ENCODE measurements around the gene HOXB2.

HOXB2 gene

DNA sequence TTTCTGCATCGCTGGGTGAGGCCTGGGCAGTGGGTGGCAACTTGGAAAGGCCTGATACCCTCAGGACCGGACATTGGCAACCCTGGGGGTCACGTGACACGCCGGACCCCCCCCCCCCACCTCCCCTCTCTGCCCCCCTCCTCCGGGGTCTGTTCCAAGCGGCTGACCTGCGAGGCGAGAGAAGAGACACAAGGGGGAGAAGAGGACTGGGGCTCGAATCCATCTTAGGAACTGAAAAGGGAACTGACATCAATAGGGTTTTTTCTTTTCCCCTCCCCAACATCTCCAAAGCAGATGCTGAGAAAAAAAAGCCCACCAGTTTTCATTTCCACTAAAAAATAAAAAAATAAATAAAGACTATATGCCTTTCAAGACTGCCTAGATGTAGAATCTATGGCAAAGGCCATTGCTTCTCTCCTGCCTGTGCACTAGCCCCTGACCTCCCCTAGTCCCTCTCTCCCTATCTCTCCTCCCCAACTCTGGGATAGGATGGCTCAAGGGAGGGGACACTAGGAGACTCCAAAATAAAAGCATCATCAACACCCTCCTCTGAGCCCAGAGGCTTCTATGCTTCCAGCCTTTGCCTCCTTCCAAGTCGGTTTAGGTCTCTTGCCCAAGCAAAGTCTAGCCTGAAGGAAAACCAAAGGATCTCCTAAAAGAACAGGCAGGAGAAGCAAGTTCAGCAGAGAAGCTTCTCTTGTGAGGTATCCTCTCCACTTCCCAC lies 7.7 kb upstream of the HOXB2 start:
- no peak for TF ChIP-seq Cebpa-rat (IDR thresholded peaks at IDR 0.05)
- Histone ChIP-seq H3K27ac (no peak overlapping the region), H3K4me2 (no peak overlapping the region), H3K4me1 (no peaks in the 10 kb centered on the region), H4K20me1 (peaks cover 0 to 66% (median 28%) of the 10 kb centered on the region in 11 experiments; a peak in 13 of 22 replicates), H3K9ac (no peak overlapping the region), H3K27me3 (peaks cover 90 to 100% (median 97%) of the 10 kb centered on the region in 11 experiments), H3K4me3 (no peak overlapping the region), H3K9me3 (replicated peaks in 1 of 11) (no peaks in the 10 kb centered on the region), H3K36me3 (no peaks in the 10 kb centered on the region)

DNA sequence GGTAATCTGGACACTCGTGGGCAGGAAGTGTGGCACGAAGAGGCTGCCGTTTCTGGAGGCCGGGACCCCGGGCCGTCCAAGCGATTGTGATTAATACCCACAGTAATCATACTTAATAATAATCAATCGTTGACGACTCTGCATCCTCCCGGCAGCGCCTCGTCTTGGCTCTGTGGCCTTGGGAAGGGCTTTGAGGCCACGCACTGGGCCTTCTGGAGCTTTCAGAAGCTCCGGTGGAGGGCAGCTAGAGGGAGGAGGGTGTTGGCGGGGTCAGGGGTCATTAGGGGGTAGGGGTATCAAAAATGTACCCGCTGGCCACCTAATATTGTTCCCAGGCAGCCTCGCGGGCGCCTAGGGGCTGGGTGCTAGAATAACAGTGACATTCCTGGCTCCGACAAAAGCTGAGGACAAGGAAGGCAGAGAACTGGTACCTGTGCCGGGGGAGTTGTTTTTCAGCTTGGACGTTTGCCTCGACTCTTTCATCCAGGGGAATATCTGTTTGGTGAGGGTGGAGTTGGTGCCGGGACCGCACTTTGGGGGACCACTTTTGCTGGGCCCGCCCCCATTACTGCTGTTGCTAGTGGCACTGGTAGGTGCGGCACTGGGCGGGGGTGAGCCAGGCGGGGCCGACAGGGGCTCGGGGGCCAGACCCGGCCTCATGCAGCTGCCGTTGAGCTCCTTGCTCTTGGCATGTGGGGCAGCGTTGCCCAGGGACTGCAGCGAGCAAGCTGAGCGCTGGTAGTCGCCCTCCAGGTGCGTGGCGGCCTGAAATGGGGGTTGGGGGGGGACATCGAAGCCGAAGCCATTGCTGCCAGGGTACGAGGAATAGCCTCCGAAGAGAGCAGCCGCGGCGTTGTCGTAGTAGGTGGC lies 6.9 kb upstream of the HOXB2 start:
- Histone ChIP-seq H3K27ac (no peak overlapping the region), H3K36me3 (no peaks in the 10 kb centered on the region), H4K20me1 (peaks cover 0 to 67% (median 33%) of the 10 kb centered on the region in 11 experiments; a peak in 16 of 22 replicates), H3K4me3 (no peak overlapping the region), H3K4me1 (no peaks in the 10 kb centered on the region), H3K9me3 (replicated peaks in 1 of 11) (no peaks in the 10 kb centered on the region), H3K4me2 (no peak overlapping the region), H3K27me3 (peaks cover 90 to 100% (median 97%) of the 10 kb centered on the region in 11 experiments), H3K9ac (no peak overlapping the region)
- TF ChIP-seq Cebpa-rat (IDR thresholded peaks at IDR 0.05) = no peak

DNA sequence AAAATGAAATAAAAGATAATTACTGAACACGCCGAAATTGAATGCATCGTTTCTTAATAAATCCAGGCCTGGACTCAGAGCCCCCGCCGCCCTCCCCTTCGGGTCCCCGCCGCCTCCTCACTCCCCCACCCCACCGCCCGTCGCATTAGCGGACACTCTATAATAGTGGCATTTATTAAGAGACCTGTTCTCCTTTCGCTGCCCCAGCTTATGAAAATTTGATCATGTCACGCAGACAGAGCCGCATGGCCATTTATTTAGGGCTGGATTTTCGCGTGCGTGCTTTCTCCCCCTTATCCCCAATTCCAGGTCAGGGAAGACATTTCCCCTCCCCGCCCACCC lies 6.3 kb upstream of the HOXB2 start:
- Histone ChIP-seq H3K27me3 (peaks cover 90 to 100% (median 97%) of the 10 kb centered on the region in 11 experiments), H3K4me2 (no peak overlapping the region), H3K36me3 (no peaks in the 10 kb centered on the region), H3K4me3 (no peak overlapping the region), H4K20me1 (peaks cover 0 to 67% (median 33%) of the 10 kb centered on the region in 11 experiments; a peak in 16 of 22 replicates), H3K4me1 (no peaks in the 10 kb centered on the region), H3K9me3 (replicated peaks in 1 of 11) (no peaks in the 10 kb centered on the region), H3K27ac (no peak overlapping the region), H3K9ac (no peak overlapping the region)
- no peak for TF ChIP-seq Cebpa-rat (IDR thresholded peaks at IDR 0.05)

DNA sequence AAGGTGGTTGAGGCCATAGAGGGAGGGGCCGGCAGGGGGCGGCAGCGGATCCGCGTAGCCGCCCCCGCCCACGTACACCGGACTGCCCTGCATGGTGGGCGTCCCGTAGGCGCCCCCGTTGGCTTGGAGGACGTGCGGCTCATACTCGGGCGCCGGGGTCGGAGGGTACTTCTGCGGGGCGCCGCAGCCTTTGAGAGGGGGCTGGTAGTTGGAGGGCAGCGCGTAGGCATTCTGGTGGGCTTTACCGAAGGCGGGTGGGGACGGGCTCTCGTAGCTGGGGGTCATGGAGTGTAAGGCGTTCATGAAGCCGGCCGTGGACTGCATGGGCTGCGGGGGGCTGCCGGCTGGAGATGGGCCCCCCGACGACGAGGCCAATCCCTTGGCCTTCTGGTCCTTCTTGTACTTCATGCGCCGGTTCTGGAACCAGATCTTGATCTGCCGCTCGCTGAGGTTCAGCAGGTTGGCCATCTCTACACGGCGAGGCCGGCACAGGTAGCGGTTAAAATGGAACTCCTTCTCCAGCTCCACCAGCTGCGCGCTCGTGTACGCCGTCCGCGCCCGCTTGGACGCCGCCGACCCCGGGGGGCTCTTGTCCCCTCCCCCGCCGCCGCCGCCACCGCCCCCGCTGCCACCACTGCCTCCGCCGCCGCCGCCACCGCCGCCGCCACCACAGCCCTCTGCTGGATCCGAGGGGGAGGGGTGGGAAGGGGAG lies 5.7 kb upstream of the HOXB2 start:
- no peak overlapping the region for H3K27ac ChIP-seq
- H3K9me3 ChIP-seq (replicated peaks in 1 of 11) = no peaks in the 10 kb centered on the region
- H3K4me3 ChIP-seq = no peak overlapping the region
- no peak overlapping the region for H3K4me2 ChIP-seq
- H3K27me3 ChIP-seq = peaks cover 90 to 100% (median 97%) of the 10 kb centered on the region in 11 experiments
- H4K20me1 ChIP-seq = peaks cover 0 to 67% (median 35%) of the 10 kb centered on the region in 11 experiments; a peak in 16 of 22 replicates
- no peak overlapping the region for H3K9ac ChIP-seq
- no peak for TF ChIP-seq Cebpa-rat (IDR thresholded peaks at IDR 0.05)
- no peaks in the 10 kb centered on the region for H3K4me1 ChIP-seq
- H3K36me3 ChIP-seq = no peaks in the 10 kb centered on the region

DNA sequence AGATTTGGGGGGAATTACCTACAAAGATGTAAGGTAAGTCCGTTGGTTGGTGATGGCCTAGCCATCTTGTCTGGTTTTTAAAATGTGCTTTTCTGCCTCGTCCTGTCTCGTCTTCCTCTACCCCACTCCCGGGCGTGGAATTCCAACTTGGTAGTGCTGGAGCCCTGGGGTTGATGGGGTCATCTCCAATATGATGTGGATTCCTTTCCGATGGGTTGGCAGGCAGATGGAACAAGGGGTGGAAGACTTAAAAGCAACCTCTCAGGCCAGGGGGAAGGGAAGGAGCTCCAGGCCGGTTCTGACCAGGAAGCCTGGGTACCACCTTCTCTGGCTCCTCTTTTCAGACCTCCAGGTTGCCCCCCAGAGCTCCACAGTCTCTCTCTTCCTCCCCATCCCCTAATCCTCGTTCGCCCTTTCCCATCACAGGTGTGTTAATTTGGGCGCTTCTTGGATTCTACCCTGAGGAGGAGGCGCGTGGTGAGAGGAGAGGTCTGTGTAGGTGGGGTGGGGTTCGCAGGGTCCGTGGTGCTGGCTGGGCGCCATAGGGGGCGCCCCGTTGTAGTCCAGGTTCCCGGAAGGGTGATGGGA lies 5.1 kb upstream of the HOXB2 start:
- H3K27ac ChIP-seq = no peak overlapping the region
- H3K4me1 ChIP-seq = no peaks in the 10 kb centered on the region
- H3K36me3 ChIP-seq = no peaks in the 10 kb centered on the region
- no peak overlapping the region for H3K4me3 ChIP-seq
- peaks cover 0 to 73% (median 42%) of the 10 kb centered on the region in 11 experiments; a peak in 17 of 22 replicates for H4K20me1 ChIP-seq
- no peaks in the 10 kb centered on the region for H3K9me3 ChIP-seq (replicated peaks in 1 of 11)
- peaks cover 92 to 100% (median 97%) of the 10 kb centered on the region in 11 experiments for H3K27me3 ChIP-seq
- H3K9ac ChIP-seq = no peak overlapping the region
- no peak overlapping the region for H3K4me2 ChIP-seq
- TF ChIP-seq Cebpa-rat (IDR thresholded peaks at IDR 0.05) = no peak

DNA sequence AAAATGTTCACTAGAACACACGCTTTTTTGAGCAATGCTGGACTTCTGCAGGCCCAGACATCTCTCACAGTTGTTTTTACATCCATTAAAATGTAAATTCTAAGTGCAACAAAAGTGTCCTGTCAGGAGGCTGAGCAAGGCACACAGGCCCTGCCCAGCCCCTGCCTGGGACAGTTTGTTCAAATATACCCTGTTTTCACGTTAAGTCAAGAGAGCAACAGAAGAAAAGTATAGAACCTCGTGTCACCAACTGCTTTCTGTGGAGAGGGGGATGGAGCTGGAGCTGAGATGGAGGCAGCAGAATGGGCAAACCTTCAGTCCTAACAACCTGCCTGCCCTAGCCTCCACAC lies 4.3 kb upstream of the HOXB2 start:
- Histone ChIP-seq H3K36me3 (no peaks in the 10 kb centered on the region), H3K4me3 (no peak overlapping the region), H3K9me3 (replicated peaks in 1 of 11) (no peaks in the 10 kb centered on the region), H3K9ac (no peak overlapping the region), H3K27ac (no peak overlapping the region), H3K27me3 (peaks cover 92 to 100% (median 97%) of the 10 kb centered on the region in 11 experiments), H3K4me1 (no peaks in the 10 kb centered on the region; a peak in 1 of 20 replicates), H3K4me2 (no peak overlapping the region), H4K20me1 (peaks cover 0 to 71% (median 43%) of the 10 kb centered on the region in 11 experiments; a peak in 17 of 22 replicates)
- TF ChIP-seq Cebpa-rat (IDR thresholded peaks at IDR 0.05) = no peak

DNA sequence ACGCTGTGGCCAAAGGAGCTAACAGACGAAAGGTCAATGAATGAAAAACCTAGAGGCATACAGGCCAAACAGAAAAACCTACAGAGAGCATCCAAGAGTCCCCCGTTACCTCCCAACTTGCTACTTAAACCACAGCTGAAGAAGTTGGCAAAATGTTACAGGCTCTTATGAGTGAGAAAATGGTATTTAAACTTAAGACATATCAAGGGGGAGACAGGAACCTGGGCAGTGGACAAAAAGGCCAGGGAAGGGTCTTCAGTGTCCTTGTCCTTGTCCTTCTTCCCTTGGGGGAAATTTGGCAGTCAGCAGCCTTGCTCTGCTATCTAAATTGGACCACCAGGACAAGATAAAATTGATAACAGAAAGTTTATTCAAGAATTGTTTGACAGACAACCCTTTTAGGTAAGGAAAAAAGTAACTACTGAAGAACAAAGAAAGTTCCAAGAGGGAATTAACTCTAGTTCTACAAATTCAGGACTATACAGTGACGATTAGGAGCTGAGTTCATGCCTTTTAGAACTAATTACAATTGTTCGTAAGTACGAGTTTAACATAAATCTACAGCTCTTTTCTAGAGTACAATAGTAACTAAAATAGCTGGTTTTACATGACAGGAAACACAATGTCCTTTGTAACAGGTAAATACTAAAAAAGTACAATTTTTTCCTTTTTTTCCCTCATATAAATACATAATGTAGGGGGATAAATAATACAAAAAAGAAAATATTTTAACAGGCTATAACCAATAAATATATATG lies 3.8 kb upstream of the HOXB2 start:
- no peaks in the 10 kb centered on the region for H3K9me3 ChIP-seq (replicated peaks in 1 of 11)
- H3K4me3 ChIP-seq = no peak overlapping the region
- no peak for TF ChIP-seq Cebpa-rat (IDR thresholded peaks at IDR 0.05)
- H3K4me2 ChIP-seq = no peak overlapping the region
- H3K9ac ChIP-seq = no peak overlapping the region
- H3K27me3 ChIP-seq = peaks cover 92 to 100% (median 97%) of the 10 kb centered on the region in 11 experiments
- no peaks in the 10 kb centered on the region for H3K36me3 ChIP-seq
- no peaks in the 10 kb centered on the region; a peak in 1 of 20 replicates for H3K4me1 ChIP-seq
- peaks cover 0 to 71% (median 45%) of the 10 kb centered on the region in 11 experiments; a peak in 16 of 22 replicates for H4K20me1 ChIP-seq
- H3K27ac ChIP-seq = no peak overlapping the region

DNA sequence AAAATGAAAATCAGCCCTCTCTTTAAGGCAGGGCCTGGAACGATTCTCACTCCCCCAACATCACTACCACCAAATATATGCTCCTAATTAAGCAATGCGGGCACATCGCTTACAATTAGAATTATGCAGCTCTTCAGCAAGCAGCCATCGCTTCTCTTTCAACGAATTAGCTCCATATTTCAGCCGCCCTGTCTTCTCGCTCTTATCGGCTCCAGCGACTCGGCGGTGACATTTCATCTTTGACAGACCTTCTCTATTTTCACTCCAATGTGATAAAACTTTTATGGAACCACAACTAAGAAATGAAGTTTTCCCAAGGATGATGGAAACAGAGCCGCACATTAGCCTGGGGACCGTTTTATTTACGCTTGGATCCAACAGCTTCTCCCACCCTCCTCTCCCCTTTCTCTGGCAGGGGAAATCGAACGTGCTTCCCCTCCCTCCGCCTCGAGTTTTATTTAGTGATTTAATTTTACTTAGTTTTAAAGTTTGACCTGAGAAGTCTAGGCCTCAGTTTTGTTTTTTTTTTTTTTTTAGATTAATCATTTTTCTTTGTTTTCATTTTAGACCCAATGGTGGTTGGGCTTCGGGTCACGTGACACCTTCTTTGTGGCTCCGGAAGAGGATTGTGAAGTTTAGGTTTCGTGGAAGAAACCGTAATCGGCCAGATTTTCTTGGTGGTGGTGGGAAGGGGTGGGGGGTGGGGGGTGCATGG lies 3.1 kb upstream of the HOXB2 start:
- no peak overlapping the region for H3K4me3 ChIP-seq
- H4K20me1 ChIP-seq = peaks cover 0 to 74% (median 46%) of the 10 kb centered on the region in 11 experiments; a peak in 18 of 22 replicates
- H3K4me1 ChIP-seq = peaks cover 0 to 6% (median 0%) of the 10 kb centered on the region in 10 experiments; a peak in 4 of 20 replicates
- H3K4me2 ChIP-seq = no peak overlapping the region
- no peaks in the 10 kb centered on the region; a peak in 1 of 22 replicates for H3K9me3 ChIP-seq (replicated peaks in 1 of 11)
- no peak for TF ChIP-seq Cebpa-rat (IDR thresholded peaks at IDR 0.05)
- peaks cover 92 to 100% (median 97%) of the 10 kb centered on the region in 11 experiments for H3K27me3 ChIP-seq
- no peak overlapping the region for H3K9ac ChIP-seq
- H3K27ac ChIP-seq = no peak overlapping the region
- H3K36me3 ChIP-seq = no peaks in the 10 kb centered on the region

Measured in BLaER1 treated with 17β-estradiol and CSF1 and Interleukin-3, amounts not matched to agents 10 nM and 100 nM (cell line).